VCaP (cell line): Measurements from ENCODE around the gene GZF1.
A peak's percentile ranks its signal among the peaks of the same experiment; 100 is the strongest.

ENCODE experiments used
- H3K27ac ChIP-seq: fragments of 450-650 bp; 2 replicates; pipeline ENCODE4 v1.5.1; 2017
- CTCF ChIP-seq: fragments of 450-650 bp; conservative IDR thresholded peaks from 2 replicates; pipeline ENCODE4 v1.5.1; 2017; ENCODE audit warnings: mild to moderate bottlenecking, moderate library complexity

Gene GZF1

DNA sequence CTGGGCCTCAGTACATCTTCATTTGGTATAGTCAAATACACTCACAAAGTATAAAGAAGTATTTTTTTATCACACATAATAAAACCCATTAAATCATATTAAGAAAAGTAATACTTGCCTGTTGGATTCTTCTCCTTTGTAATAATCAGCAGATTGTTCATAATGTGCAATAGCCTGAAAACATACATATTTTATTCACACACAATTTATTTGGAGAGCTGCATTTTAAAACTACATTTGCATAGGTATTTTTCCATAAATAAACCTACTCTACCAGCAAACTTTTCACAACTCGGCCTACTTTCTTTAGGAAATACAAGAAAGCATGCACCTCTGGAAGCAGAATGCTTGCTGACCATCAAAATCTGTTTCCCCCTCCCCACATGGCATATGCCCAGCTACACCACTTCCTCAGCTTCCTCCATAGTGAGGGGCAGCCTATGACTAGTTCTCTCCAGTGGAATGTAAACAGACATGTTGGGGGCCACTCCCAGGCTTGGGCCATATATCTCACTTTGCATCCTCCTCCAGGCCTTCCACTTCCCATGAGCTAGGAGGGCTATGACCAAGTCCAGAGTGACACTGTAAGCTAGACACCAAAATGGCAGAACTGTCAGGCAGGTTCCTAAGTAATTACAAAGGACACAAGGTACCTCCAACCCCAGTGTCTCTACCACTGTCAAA lies 28.3 kb downstream of the GZF1 start:
- TF ChIP-seq CTCF = no peak

DNA sequence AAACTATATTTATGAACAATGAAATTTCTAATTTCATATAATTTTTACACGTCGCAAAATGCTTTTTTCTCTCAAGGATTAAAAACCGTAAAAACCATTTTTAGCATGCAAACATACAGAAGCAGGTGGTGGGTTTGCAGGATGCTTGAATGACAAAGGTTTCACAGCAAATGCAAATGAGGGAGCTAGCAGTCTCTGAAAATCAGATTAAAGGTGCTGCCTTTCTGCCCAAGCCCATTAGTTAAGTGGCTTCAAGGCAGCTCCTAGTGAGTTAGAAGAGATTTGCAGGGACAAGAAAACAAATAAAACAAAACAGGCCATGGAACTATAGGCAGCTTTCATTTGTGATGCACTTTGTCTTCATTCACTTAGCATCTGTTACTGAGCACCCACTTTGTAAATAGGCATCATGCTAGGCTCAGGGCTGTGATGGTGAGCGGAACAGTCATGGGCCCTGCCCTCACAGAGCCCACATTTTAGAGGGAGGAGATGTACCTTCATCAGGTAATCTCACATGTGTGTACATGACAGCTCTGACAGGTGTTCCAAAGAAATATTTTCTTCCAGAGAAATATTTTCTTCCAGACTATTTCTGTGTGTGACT lies 29.8 kb downstream of the GZF1 start:
- H3K27ac ChIP-seq = no peak overlapping the region
- TF ChIP-seq CTCF = no peak

More for the DNA sequence above, 28.3 kb downstream of the GZF1 start:
- H3K27ac ChIP-seq = no peak overlapping the region

DNA sequence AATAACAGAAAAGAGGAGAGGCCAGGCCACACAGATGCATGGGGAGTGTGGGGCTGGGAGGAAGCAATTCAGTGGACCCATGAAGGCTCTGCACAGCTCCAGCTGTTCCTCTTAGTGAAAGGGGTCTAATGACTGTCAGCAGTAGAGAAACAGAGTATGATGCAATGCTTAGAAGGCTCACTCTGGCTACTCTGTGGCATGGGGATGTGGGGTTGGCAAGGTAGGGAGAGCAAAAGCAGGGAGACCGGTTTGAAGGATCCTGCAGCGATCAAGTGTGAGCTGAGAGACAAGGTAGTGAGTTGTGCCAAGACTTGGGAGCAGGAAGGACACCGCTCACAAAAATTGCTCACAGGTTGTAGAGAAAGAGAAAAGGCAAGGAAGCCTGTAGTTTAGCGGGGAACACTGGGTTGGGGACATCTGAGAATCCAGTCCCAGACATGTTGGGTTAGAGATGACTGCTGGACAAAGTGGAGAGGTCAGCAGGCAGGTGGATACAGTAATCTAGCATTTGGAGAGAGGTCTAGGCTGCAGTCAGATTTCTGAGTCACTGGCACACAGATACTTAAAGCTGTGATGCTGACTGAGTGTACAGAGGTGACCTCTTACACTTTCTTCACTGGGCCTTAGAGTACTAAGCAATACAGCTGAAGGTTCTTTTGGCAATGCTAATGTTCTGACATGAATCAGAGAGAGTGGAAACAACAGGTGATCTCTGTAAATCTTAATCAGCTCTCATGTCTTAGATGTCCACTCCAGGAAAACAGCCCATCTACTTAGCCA lies 32.2 kb downstream of the GZF1 start:
- H3K27ac ChIP-seq = no peak overlapping the region
- no peak for TF ChIP-seq CTCF

DNA sequence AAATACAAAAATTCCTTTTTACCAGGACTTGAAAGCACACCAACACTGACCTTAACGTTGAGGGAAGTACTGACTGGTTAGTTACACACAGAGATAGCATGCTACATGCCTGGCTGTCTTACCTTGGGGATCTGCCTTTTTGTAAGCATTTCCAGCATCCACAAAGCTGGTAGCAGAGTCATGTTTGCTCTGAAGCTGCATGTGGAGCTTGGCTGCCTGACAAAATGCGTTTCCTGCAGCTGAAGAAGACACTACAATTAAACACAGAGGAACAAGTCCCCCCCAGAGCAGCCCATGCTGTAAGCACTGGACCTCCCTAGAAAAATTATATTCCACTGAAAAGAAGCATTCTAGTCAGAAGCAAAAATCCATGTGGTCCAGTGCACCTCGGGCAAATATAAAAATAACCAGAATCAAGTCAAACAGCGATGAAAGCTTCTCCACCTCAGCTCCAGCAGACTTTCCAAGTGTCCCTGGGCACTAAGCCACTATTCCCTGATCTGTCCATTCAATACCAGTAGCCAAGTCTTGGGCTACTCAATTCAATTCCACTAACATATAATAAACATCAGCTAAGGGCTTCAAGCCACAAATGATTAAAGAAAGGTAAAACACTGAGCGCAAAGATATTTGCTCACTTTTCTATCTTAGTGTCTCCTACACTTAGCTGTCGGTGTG lies 35.1 kb downstream of the GZF1 start:
- TF ChIP-seq CTCF = no peak
- H3K27ac ChIP-seq = peak overlapping the region; percentile 68

GRCh38 chr20:23397961-23398360 lies 36.0 kb downstream of the GZF1 start:
- H3K27ac ChIP-seq = peak overlapping the region; percentile 68

DNA sequence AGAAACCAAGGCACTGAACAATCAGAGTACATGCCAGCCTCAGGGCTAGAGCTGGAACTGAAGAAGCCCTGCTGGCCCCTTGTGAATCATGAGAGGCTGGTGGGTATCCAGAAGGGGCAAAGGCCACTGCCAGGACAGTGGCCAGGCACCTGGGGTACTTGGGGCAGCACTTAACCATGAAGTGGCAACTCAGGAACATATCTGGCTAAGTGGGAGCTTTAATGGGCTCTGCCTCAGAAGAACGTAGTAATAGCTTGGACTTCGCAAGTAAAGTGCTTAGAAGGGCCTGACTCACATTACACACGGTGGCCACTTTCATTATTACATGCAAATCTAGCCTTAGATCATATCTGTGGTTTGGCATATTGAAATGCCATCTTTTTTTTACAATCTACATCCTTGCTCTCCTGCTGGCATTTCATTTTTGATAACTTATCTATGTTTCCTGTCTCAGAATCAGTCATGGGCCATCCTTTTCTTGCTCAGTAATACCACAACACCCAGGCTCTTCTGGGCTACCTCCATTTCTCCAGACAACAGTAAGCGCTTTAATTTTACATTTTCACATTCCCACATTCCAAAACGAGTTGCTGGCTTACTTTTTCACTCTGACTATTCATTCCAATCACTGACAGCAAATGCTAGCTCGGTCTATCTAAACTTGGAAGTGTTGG lies 37.7 kb downstream of the GZF1 start:
- H3K27ac ChIP-seq = no peak overlapping the region
- 0 out of 2 replicates have a peak, but pooled peaks have one; percentile 28 for TF ChIP-seq CTCF

More at GRCh38 chr20:23397961-23398360, 36.0 kb downstream of the GZF1 start:
- no peak for TF ChIP-seq CTCF
